ENCODE results near the gene AQP3.

GRCh38 chr9:33459115-33459514 is 11.7 kb upstream of the AQP3 start:
- TF ChIP-seq CTCF (IDR thresholded peaks at IDR 0.05; ENCODE audit: control extremely low read depth in 1 of 3, insufficient read depth in 1 of 3, low read depth in 1 of 3, low read length in 3 of 3): no peak
- TF ChIP-seq ATF2 (IDR thresholded peaks at IDR 0.05; ENCODE audit: low read length): no peak
- no peak for TF ChIP-seq POLR2A (IDR thresholded peaks at IDR 0.05; ENCODE audit: control extremely low read depth in 1 of 2, low read depth in 2 of 2, low read length in 2 of 2)
- TF ChIP-seq GTF2F1 (IDR thresholded peaks at IDR 0.05; ENCODE audit: borderline replicate concordance, low read depth, low read length): no peak
- no peak for TF ChIP-seq EZH2 (IDR thresholded peaks at IDR 0.05; ENCODE audit: low read depth, low read length, severe bottlenecking)
- TF ChIP-seq JUN (IDR thresholded peaks at IDR 0.05; ENCODE audit: low read depth, low read length): no peak
- no peak for TF ChIP-seq KDM5A (IDR thresholded peaks at IDR 0.05; ENCODE audit: low read length)
- TF ChIP-seq MAX (IDR thresholded peaks at IDR 0.05): no peak
- no peak for TF ChIP-seq KDM1A (IDR thresholded peaks at IDR 0.05; ENCODE audit: borderline replicate concordance, low read length)
